ENCODE results near the gene CEP126. TPM values are rescaled to one million over a fixed set of nuclear protein-coding genes. Genes with fewer than 3 reads are reported as not detected.

Gene CEP126
- total and polyA plus RNA-seq, 2 donors (not counting 1 experiment from before 2014, with no cell fraction given), result 4.7 to 6.4 TPM

- Histone ChIP-seq H3K4me1 (ENCODE audit: control insufficient read depth, extremely low read depth, insufficient read depth, low read length) (no peaks in the 10 kb centered on the region), H3K36me3 (ENCODE audit: control insufficient read depth, insufficient read depth, low read length) (no peaks in the 10 kb centered on the region), H3K9ac (ENCODE audit: insufficient read depth, low read length) (no peak overlapping the region), H3K79me2 (ENCODE audit: control insufficient read depth, insufficient read depth, low read length) (no peaks in the 10 kb centered on the region), H4K20me1 (ENCODE audit: control insufficient read depth, extremely low read depth, insufficient read depth, low read length) (no peaks in the 10 kb centered on the region), H3K4me3 (replicated peaks in 1 of 4; ENCODE audit: control extremely low read depth in 1 of 4, insufficient read depth in 1 of 4, low read depth in 3 of 4, low read length in 4 of 4) (no peak overlapping the region), H3K9me3 (ENCODE audit: control insufficient read depth, insufficient read depth, low read depth, low read length) (no peaks in the 10 kb centered on the region), H3K27ac (ENCODE audit: insufficient read depth, low read length) (no peak overlapping the region), H2AFZ (ENCODE audit: low read length) (no peak overlapping the region), H3K27me3 (ENCODE audit: control insufficient read depth, insufficient read depth, low read length) (no peaks in the 10 kb centered on the region), H3K4me2 (ENCODE audit: extremely low read depth, insufficient read depth, low read length) (no peak overlapping the region)
- DNase-seq (ENCODE audit: low read depth in 2 of 2), result peak; percentile 78 to 82
- TF ChIP-seq EZH2 (IDR thresholded peaks at IDR 0.05; ENCODE audit: low read length, missing control alignments) (no peak), CTCF (conservative IDR thresholded peaks at IDR 0.05 in 1 of 2, IDR thresholded peaks at IDR 0.05 in 1 of 2; ENCODE audit: low read depth in 1 of 2, low read length in 2 of 2) (peak; percentile 27 to 63)
Measured at GRCh38 chr11:101880222-101880621, 34.6 kb upstream of the CEP126 start.

GRCh38 chr11:101881586-101881985, 33.2 kb upstream of the CEP126 start:
- TF ChIP-seq EZH2 (IDR thresholded peaks at IDR 0.05; ENCODE audit: low read length, missing control alignments) (no peak), CTCF (conservative IDR thresholded peaks at IDR 0.05 in 1 of 2, IDR thresholded peaks at IDR 0.05 in 1 of 2; ENCODE audit: low read depth in 1 of 2, low read length in 2 of 2) (no peak)
- Histone ChIP-seq H2AFZ (ENCODE audit: low read length) (no peak overlapping the region), H3K4me3 (replicated peaks in 1 of 4; ENCODE audit: control extremely low read depth in 1 of 4, insufficient read depth in 1 of 4, low read depth in 3 of 4, low read length in 4 of 4) (no peak overlapping the region), H3K4me2 (ENCODE audit: extremely low read depth, insufficient read depth, low read length) (no peak overlapping the region), H3K79me2 (ENCODE audit: control insufficient read depth, insufficient read depth, low read length) (no peaks in the 10 kb centered on the region), H3K9ac (ENCODE audit: insufficient read depth, low read length) (no peak overlapping the region), H3K27ac (ENCODE audit: insufficient read depth, low read length) (no peak overlapping the region), H3K9me3 (ENCODE audit: control insufficient read depth, insufficient read depth, low read depth, low read length) (no peaks in the 10 kb centered on the region), H3K27me3 (ENCODE audit: control insufficient read depth, insufficient read depth, low read length) (no peaks in the 10 kb centered on the region), H3K36me3 (ENCODE audit: control insufficient read depth, insufficient read depth, low read length) (no peaks in the 10 kb centered on the region), H4K20me1 (ENCODE audit: control insufficient read depth, extremely low read depth, insufficient read depth, low read length) (no peaks in the 10 kb centered on the region), H3K4me1 (ENCODE audit: control insufficient read depth, extremely low read depth, insufficient read depth, low read length) (no peaks in the 10 kb centered on the region)
- DNase-seq (ENCODE audit: low read depth in 2 of 2), result no peak

- Histone ChIP-seq H3K79me2 (ENCODE audit: control insufficient read depth, insufficient read depth, low read length) (no peaks in the 10 kb centered on the region), H3K36me3 (ENCODE audit: control insufficient read depth, insufficient read depth, low read length) (no peaks in the 10 kb centered on the region), H3K4me3 (replicated peaks in 1 of 4; ENCODE audit: control extremely low read depth in 1 of 4, insufficient read depth in 1 of 4, low read depth in 3 of 4, low read length in 4 of 4) (no peak overlapping the region), H3K27ac (ENCODE audit: insufficient read depth, low read length) (no peak overlapping the region), H3K9ac (ENCODE audit: insufficient read depth, low read length) (no peak overlapping the region), H4K20me1 (ENCODE audit: control insufficient read depth, extremely low read depth, insufficient read depth, low read length) (no peaks in the 10 kb centered on the region), H3K27me3 (ENCODE audit: control insufficient read depth, insufficient read depth, low read length) (no peaks in the 10 kb centered on the region), H3K4me2 (ENCODE audit: extremely low read depth, insufficient read depth, low read length) (no peak overlapping the region), H3K9me3 (ENCODE audit: control insufficient read depth, insufficient read depth, low read depth, low read length) (no peaks in the 10 kb centered on the region), H2AFZ (ENCODE audit: low read length) (no peak overlapping the region), H3K4me1 (ENCODE audit: control insufficient read depth, extremely low read depth, insufficient read depth, low read length) (no peaks in the 10 kb centered on the region)
- DNase-seq (ENCODE audit: low read depth in 2 of 2), result no peak
- TF ChIP-seq EZH2 (IDR thresholded peaks at IDR 0.05; ENCODE audit: low read length, missing control alignments) (no peak), CTCF (conservative IDR thresholded peaks at IDR 0.05 in 1 of 2, IDR thresholded peaks at IDR 0.05 in 1 of 2; ENCODE audit: low read depth in 1 of 2, low read length in 2 of 2) (no peak)
Measured at GRCh38 chr11:101885631-101886030, 29.2 kb upstream of the CEP126 start.
